ENCODE results near the gene CDC73.
"Not testable (repeated sequence)": the region's sequence is repeated elsewhere in the genome, so short reads cannot be mapped to it uniquely, and the experiment has no call there.

The CDC73 gene

DNA sequence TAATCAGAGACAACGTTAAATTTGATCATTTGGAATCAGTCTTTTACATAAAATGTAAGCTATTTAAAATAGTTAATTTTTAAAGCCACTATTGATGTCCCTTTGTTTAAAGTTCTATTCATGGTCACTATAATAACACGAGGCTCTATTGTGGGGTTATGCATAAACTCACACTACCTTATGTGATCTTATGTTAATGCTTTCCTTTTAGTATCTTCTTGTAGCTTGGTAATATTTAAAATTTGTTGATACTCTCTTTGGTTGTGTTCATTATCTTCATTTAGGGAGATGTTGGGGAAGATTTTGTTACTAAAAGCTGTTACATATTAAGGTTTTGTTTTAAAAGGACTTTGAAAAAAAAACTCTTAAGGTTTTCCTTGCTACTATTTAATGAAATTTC is 63.4 kb downstream of the CDC73 start:
- H3K4me2 ChIP-seq (ENCODE audit: low read length), result no peak overlapping the region
- no peaks in the 10 kb centered on the region for H3K36me3 ChIP-seq (ENCODE audit: control insufficient read depth, low read length)
- H3K9me2 ChIP-seq (replicated peaks; ENCODE audit: control insufficient read depth, low read length), result no peaks in the 10 kb centered on the region
- TF ChIP-seq EZH2phosphoT487 (IDR thresholded peaks at IDR 0.05; ENCODE audit: borderline replicate concordance, low read length), result no peak
- TF ChIP-seq, protein P1, sequence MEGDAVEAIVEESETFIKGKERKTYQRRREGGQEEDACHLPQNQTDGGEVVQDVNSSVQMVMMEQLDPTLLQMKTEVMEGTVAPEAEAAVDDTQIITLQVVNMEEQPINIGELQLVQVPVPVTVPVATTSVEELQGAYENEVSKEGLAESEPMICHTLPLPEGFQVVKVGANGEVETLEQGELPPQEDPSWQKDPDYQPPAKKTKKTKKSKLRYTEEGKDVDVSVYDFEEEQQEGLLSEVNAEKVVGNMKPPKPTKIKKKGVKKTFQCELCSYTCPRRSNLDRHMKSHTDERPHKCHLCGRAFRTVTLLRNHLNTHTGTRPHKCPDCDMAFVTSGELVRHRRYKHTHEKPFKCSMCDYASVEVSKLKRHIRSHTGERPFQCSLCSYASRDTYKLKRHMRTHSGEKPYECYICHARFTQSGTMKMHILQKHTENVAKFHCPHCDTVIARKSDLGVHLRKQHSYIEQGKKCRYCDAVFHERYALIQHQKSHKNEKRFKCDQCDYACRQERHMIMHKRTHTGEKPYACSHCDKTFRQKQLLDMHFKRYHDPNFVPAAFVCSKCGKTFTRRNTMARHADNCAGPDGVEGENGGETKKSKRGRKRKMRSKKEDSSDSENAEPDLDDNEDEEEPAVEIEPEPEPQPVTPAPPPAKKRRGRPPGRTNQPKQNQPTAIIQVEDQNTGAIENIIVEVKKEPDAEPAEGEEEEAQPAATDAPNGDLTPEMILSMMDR (IDR thresholded peaks at IDR 0.05; ENCODE audit: low read depth, low read length, poor library complexity, severe bottlenecking), result no peak
- no peak overlapping the region for H3K27ac ChIP-seq (ENCODE audit: low read depth, low read length)
- H4K20me1 ChIP-seq (ENCODE audit: control insufficient read depth, insufficient read depth, low read depth, low read length), result no peaks in the 10 kb centered on the region; the same call in 1 of the 2 replicates
- H3K9me3 ChIP-seq (ENCODE audit: control insufficient read depth, insufficient read depth, low read length), result no peaks in the 10 kb centered on the region
- no peak overlapping the region for H3K4me3 ChIP-seq (ENCODE audit: low read length)
- peaks cover 64% of the 10 kb centered on the region for H3K79me2 ChIP-seq (ENCODE audit: control insufficient read depth, low read length)
- peaks cover 9% of the 10 kb centered on the region for H3K4me1 ChIP-seq (ENCODE audit: control insufficient read depth, low read length)
- no peaks in the 10 kb centered on the region for H3F3A ChIP-seq (ENCODE audit: control insufficient read depth, insufficient read depth)
- H3K27me3 ChIP-seq (ENCODE audit: control insufficient read depth, low read length), result no peaks in the 10 kb centered on the region

DNA sequence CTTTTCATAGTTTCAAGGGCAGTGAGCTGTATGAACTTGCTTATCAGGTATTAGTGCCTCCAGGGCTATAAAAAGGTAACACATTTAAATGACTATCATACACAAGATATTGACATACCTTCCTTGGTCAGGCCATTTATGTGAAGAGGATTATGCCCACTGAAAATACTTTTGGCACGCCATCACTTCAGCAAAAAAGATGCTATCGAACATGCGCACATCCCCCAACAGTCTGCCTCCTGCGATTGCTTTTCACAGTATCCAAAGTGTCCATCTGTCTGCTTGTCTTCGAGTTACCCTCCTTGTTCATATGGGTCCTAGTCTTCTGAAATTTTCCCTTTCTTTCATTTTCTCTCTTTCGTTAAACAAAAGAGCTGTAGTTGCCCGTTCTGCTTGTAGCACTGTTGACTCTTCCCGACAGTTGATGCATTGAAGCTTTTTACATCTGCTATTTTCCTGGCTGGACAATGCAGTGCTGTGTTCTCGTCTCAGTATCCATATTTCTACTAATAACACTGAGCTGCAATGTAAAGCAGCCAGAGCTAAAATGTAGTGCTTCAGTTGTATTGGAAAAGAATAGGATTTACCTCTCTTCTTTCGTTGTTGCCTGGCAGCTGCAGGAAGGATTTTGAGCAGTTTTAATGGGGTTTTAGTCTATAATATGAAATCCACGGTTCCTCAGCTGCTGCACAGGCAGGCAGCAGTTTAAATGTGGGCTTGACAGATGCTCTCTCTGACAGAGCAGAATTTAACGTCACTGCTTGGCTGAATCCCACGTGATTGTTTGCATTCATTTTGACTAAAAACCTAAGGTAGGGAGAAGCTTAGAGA is 64.3 kb downstream of the CDC73 start, which contains the start of gene B3GALT2:
TSS of gene B3GALT2 (minus strand) at position 713 of the 831 bp plus-strand sequence. CDS start 5,051 bp downstream, outside the sequence.
- Histone ChIP-seq H3K27ac (ENCODE audit: low read depth, low read length) (no peak within 1 kb of the TSS), H4K20me1 (ENCODE audit: control insufficient read depth, insufficient read depth, low read depth, low read length) (no peaks in the 10 kb centered on the region; the same call in 1 of the 2 replicates), H3K79me2 (ENCODE audit: control insufficient read depth, low read length) (peaks cover 73% of the 10 kb centered on the region), H3K9me3 (ENCODE audit: control insufficient read depth, insufficient read depth, low read length) (no peaks in the 10 kb centered on the region), H3K4me2 (ENCODE audit: low read length) (peak within 1 kb of the TSS; percentile 17), H3K27me3 (ENCODE audit: control insufficient read depth, low read length) (no peaks in the 10 kb centered on the region), H3K4me3 (ENCODE audit: low read length) (no peak within 1 kb of the TSS), H3K9me2 (replicated peaks; ENCODE audit: control insufficient read depth, low read length) (no peaks in the 10 kb centered on the region), H3F3A (ENCODE audit: control insufficient read depth, insufficient read depth) (no peaks in the 10 kb centered on the region), H3K4me1 (ENCODE audit: control insufficient read depth, low read length) (peaks cover 9% of the 10 kb centered on the region), H3K36me3 (ENCODE audit: control insufficient read depth, low read length) (peaks cover 7% of the 10 kb centered on the region; the same call in 1 of the 2 replicates)
- TF ChIP-seq, protein P1 (IDR thresholded peaks at IDR 0.05; ENCODE audit: low read depth, low read length, poor library complexity, severe bottlenecking), result no peak
- TF ChIP-seq EZH2phosphoT487 (IDR thresholded peaks at IDR 0.05; ENCODE audit: borderline replicate concordance, low read length), result no peak

DNA sequence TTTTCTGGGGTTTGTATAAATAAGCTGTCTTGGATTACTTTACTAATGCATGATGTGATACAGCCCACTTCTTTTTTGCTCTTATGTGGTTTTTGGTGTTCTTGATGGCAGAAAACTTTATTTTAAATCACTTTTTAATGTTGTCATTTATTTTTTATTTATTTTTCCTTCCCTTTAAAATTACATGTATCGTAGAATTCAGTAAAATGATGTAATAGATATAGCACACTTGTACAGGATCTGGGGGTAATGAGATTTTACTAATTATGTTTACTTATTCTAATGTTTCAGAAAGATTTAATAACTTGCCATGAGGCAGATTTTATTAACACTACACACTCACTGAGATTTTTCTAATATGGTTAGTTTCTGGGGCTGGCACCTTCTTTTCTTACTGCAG is 65.3 kb downstream of the CDC73 start:
- no peak for TF ChIP-seq EZH2phosphoT487 (IDR thresholded peaks at IDR 0.05; ENCODE audit: borderline replicate concordance, low read length)
- TF ChIP-seq, protein P1 (IDR thresholded peaks at IDR 0.05; ENCODE audit: low read depth, low read length, poor library complexity, severe bottlenecking), result no peak
- Histone ChIP-seq H4K20me1 (ENCODE audit: control insufficient read depth, insufficient read depth, low read depth, low read length) (no peaks in the 10 kb centered on the region; the same call in 1 of the 2 replicates), H3K79me2 (ENCODE audit: control insufficient read depth, low read length) (peaks cover 73% of the 10 kb centered on the region)

DNA sequence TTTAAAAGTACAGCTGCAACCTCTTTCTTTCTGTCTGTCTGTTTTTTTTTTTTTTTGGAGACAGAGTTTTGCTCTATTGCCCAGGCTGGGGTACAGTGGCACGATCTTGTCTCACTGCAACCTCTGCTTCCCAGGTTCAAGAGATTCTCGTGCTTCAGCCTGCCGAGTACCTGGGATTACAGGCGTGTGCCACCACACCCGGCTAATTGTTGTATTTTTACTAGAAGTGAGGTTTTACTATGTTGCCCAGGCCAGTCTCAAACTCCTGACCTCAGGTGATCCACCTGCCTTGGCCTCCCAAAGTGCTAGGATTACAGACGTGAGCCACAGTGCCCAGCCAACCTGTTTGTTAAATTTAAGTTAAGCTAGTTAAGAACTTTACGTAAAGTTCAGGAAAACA is 67.1 kb downstream of the CDC73 start:
- H3K79me2 ChIP-seq (ENCODE audit: control insufficient read depth, low read length), result peaks cover 66% of the 10 kb centered on the region
- peaks cover 22% of the 10 kb centered on the region for H3K36me3 ChIP-seq (ENCODE audit: control insufficient read depth, low read length)
- not testable (repeated sequence) for H4K20me1 ChIP-seq (ENCODE audit: control insufficient read depth, insufficient read depth, low read depth, low read length); H3K4me3 ChIP-seq (ENCODE audit: low read length); H3K27me3 ChIP-seq (ENCODE audit: control insufficient read depth, low read length); H3K9me3 ChIP-seq (ENCODE audit: control insufficient read depth, insufficient read depth, low read length); H3K4me2 ChIP-seq (ENCODE audit: low read length); H3F3A ChIP-seq (ENCODE audit: control insufficient read depth, insufficient read depth); H3K9me2 ChIP-seq (replicated peaks; ENCODE audit: control insufficient read depth, low read length); H3K27ac ChIP-seq (ENCODE audit: low read depth, low read length); H3K4me1 ChIP-seq (ENCODE audit: control insufficient read depth, low read length)

More for the DNA sequence above, 65.3 kb downstream of the CDC73 start:
- Histone ChIP-seq H3K27me3 (ENCODE audit: control insufficient read depth, low read length) (no peaks in the 10 kb centered on the region), H3K36me3 (ENCODE audit: control insufficient read depth, low read length) (peaks cover 13% of the 10 kb centered on the region), H3K4me1 (ENCODE audit: control insufficient read depth, low read length) (peaks cover 9% of the 10 kb centered on the region), H3K9me2 (replicated peaks; ENCODE audit: control insufficient read depth, low read length) (no peaks in the 10 kb centered on the region), H3K27ac (ENCODE audit: low read depth, low read length) (no peak overlapping the region), H3F3A (ENCODE audit: control insufficient read depth, insufficient read depth) (no peaks in the 10 kb centered on the region), H3K4me3 (ENCODE audit: low read length) (no peak overlapping the region), H3K9me3 (ENCODE audit: control insufficient read depth, insufficient read depth, low read length) (peaks cover under 1% of the 10 kb centered on the region; the same call in 1 of the 2 replicates), H3K4me2 (ENCODE audit: low read length) (no peak overlapping the region)
